Measurements from ENCODE around the gene PDIA4.

DNA sequence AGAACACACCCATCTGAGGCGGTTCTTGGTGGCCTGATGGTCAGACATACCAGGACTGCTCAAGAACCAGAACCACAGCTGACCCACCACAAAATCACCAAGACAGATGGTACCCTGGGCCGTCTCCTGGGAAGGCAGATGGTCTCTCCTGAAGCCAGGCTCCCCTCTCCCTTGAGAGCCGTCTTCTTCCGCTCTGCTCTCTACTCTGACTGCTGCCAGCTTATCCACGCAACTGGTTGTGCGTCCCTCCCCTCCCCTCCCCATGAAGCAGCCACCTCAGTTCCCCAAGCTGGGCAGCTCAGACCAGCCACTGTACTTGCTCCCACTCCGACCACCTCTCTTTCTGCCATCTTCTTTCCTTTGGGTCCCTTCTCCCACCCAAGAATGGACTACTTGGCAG, 14.0 kb downstream of the PDIA4 start:
- TF ChIP-seq SIN3A (IDR thresholded peaks at IDR 0.05; ENCODE audit: borderline replicate concordance, insufficient read depth, low read length) (no peak), TAF1 (IDR thresholded peaks at IDR 0.05; ENCODE audit: borderline replicate concordance, insufficient read depth, low read length) (no peak), POLR2AphosphoS5 (IDR thresholded peaks at IDR 0.05; ENCODE audit: low read depth, low read length) (no peak), FOXP2 (optimal IDR thresholded peaks at IDR 0.05; ENCODE audit: borderline replicate concordance, extremely low read depth, extremely low read length, insufficient read depth) (no peak)
- TF ChIP-seq, protein P1, sequence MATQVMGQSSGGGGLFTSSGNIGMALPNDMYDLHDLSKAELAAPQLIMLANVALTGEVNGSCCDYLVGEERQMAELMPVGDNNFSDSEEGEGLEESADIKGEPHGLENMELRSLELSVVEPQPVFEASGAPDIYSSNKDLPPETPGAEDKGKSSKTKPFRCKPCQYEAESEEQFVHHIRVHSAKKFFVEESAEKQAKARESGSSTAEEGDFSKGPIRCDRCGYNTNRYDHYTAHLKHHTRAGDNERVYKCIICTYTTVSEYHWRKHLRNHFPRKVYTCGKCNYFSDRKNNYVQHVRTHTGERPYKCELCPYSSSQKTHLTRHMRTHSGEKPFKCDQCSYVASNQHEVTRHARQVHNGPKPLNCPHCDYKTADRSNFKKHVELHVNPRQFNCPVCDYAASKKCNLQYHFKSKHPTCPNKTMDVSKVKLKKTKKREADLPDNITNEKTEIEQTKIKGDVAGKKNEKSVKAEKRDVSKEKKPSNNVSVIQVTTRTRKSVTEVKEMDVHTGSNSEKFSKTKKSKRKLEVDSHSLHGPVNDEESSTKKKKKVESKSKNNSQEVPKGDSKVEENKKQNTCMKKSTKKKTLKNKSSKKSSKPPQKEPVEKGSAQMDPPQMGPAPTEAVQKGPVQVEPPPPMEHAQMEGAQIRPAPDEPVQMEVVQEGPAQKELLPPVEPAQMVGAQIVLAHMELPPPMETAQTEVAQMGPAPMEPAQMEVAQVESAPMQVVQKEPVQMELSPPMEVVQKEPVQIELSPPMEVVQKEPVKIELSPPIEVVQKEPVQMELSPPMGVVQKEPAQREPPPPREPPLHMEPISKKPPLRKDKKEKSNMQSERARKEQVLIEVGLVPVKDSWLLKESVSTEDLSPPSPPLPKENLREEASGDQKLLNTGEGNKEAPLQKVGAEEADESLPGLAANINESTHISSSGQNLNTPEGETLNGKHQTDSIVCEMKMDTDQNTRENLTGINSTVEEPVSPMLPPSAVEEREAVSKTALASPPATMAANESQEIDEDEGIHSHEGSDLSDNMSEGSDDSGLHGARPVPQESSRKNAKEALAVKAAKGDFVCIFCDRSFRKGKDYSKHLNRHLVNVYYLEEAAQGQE (IDR thresholded peaks at IDR 0.05; ENCODE audit: insufficient read depth in 1 of 2, low read depth in 2 of 2, low read length in 2 of 2), result no peak
